Measurements from ENCODE around the gene AKAP9. TPM values are rescaled to one million over a fixed set of nuclear protein-coding genes. Genes with fewer than 3 reads are reported as not detected.

The AKAP9 gene
- polyA plus RNA-seq, 1 donor (not counting 4 experiments of a cell fraction or from before 2014, with no cell fraction given): 19.0 TPM

GRCh38 chr7:92039900-92040299 is 99.2 kb downstream of the AKAP9 start:
- Histone ChIP-seq H4K20me1 (ENCODE audit: control insufficient read depth, extremely low read depth, insufficient read depth, low read length) (no peaks in the 10 kb centered on the region), H3K9me1 (ENCODE audit: control insufficient read depth, extremely low read depth, insufficient read depth, low read length) (no peaks in the 10 kb centered on the region), H3K9me3 (ENCODE audit: control insufficient read depth, low read depth, low read length) (no peaks in the 10 kb centered on the region), H3K27ac (ENCODE audit: control insufficient read depth, insufficient read depth, low read length) (no peak overlapping the region), H3K27me3 (ENCODE audit: control insufficient read depth, extremely low read depth, insufficient read depth, low read length) (no peaks in the 10 kb centered on the region), H3K79me2 (ENCODE audit: control insufficient read depth, insufficient read depth, low read length) (no peaks in the 10 kb centered on the region), H3K36me3 (ENCODE audit: control insufficient read depth in 2 of 2, extremely low read depth in 1 of 2, insufficient read depth in 2 of 2, low read length in 2 of 2) (peaks cover 5 to 7% of the 10 kb centered on the region in 2 experiments), H3K9ac (ENCODE audit: control insufficient read depth, extremely low read depth, insufficient read depth, low read length) (no peak overlapping the region), H3K4me3 (ENCODE audit: control insufficient read depth in 2 of 3, extremely low read depth in 1 of 3, insufficient read depth in 2 of 3, low read depth in 1 of 3, low read length in 3 of 3) (no peak overlapping the region), H2AFZ (ENCODE audit: control insufficient read depth, low read length) (no peak overlapping the region), H3K4me2 (ENCODE audit: control insufficient read depth, extremely low read depth, insufficient read depth, low read depth, low read length) (no peak overlapping the region), H3K4me1 (ENCODE audit: control insufficient read depth, extremely low read depth, insufficient read depth, low read length) (no peaks in the 10 kb centered on the region)
- TF ChIP-seq EZH2 (IDR thresholded peaks at IDR 0.05; ENCODE audit: low read length) (no peak), CTCF (optimal IDR thresholded peaks at IDR 0.05 in 1 of 3, IDR thresholded peaks at IDR 0.05 in 1 of 3, conservative IDR thresholded peaks at IDR 0.05 in 1 of 3; ENCODE audit: extremely low read depth in 1 of 3, insufficient read depth in 2 of 3, low read length in 3 of 3) (no peak)
- FAIRE-seq (no peak), DNase-seq (ENCODE audit: low read depth, low spot score) (no peak)
- dilution Hi-C loops (cut with MboI; ENCODE audit: extremely low pct_ligation_motif_present, low sequenced_read_pairs): no loop called here

- Histone ChIP-seq H2AFZ (ENCODE audit: control insufficient read depth, low read length) (no peak overlapping the region), H3K4me2 (ENCODE audit: control insufficient read depth, extremely low read depth, insufficient read depth, low read depth, low read length) (no peak overlapping the region), H4K20me1 (ENCODE audit: control insufficient read depth, extremely low read depth, insufficient read depth, low read length) (no peaks in the 10 kb centered on the region), H3K27me3 (ENCODE audit: control insufficient read depth, extremely low read depth, insufficient read depth, low read length) (no peaks in the 10 kb centered on the region), H3K79me2 (ENCODE audit: control insufficient read depth, insufficient read depth, low read length) (no peaks in the 10 kb centered on the region), H3K9me3 (ENCODE audit: control insufficient read depth, low read depth, low read length) (no peaks in the 10 kb centered on the region), H3K4me3 (ENCODE audit: control insufficient read depth in 2 of 3, extremely low read depth in 1 of 3, insufficient read depth in 2 of 3, low read depth in 1 of 3, low read length in 3 of 3) (no peak overlapping the region), H3K4me1 (ENCODE audit: control insufficient read depth, extremely low read depth, insufficient read depth, low read length) (no peaks in the 10 kb centered on the region), H3K36me3 (ENCODE audit: control insufficient read depth in 2 of 2, extremely low read depth in 1 of 2, insufficient read depth in 2 of 2, low read length in 2 of 2) (peaks cover 7 to 14% of the 10 kb centered on the region in 2 experiments), H3K27ac (ENCODE audit: control insufficient read depth, insufficient read depth, low read length) (no peak overlapping the region), H3K9ac (ENCODE audit: control insufficient read depth, extremely low read depth, insufficient read depth, low read length) (no peak overlapping the region), H3K9me1 (ENCODE audit: control insufficient read depth, extremely low read depth, insufficient read depth, low read length) (no peaks in the 10 kb centered on the region)
- TF ChIP-seq CTCF (optimal IDR thresholded peaks at IDR 0.05 in 1 of 3, IDR thresholded peaks at IDR 0.05 in 1 of 3, conservative IDR thresholded peaks at IDR 0.05 in 1 of 3; ENCODE audit: extremely low read depth in 1 of 3, insufficient read depth in 2 of 3, low read length in 3 of 3) (no peak), EZH2 (IDR thresholded peaks at IDR 0.05; ENCODE audit: low read length) (no peak)
- no peak for FAIRE-seq
- dilution Hi-C loops (cut with MboI; ENCODE audit: extremely low pct_ligation_motif_present, low sequenced_read_pairs): no loop called here
- DNase-seq (ENCODE audit: low read depth, low spot score): no peak
Measured at GRCh38 chr7:92042056-92042737, 101.5 kb downstream of the AKAP9 start.
